Measurements from ENCODE around the gene AFF3.

Gene AFF3

GRCh38 chr2:99918389-99918788 lies 224.0 kb downstream of the AFF3 start:
- no peak for DNase-seq

GRCh38 chr2:99915108-99915675 lies 227.2 kb downstream of the AFF3 start:
- no peak for DNase-seq

GRCh38 chr2:99911736-99912135 lies 230.7 kb downstream of the AFF3 start:
- no peak for DNase-seq

DNA sequence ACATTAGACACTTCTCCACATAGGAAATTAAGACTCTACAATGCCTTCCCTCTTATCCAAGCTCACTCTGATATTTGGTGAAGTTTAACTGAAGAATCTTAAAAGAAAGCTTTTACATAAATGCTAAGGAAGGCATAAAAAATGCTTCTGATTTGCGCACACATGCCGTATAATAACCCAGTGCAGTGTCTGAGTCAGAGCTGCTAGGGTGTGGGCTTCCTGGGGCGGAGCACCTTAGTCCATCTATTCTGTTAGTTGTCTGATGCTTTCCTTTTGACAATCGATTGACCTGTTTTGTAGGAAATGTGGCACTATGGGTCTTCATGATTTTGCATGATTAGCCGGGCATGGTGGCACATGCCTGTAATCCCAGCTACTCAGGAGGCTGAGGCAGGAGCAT lies 231.5 kb downstream of the AFF3 start:
- no peak for DNase-seq

GRCh38 chr2:99905636-99906035 lies 236.8 kb downstream of the AFF3 start:
- DNase-seq = no peak

DNA sequence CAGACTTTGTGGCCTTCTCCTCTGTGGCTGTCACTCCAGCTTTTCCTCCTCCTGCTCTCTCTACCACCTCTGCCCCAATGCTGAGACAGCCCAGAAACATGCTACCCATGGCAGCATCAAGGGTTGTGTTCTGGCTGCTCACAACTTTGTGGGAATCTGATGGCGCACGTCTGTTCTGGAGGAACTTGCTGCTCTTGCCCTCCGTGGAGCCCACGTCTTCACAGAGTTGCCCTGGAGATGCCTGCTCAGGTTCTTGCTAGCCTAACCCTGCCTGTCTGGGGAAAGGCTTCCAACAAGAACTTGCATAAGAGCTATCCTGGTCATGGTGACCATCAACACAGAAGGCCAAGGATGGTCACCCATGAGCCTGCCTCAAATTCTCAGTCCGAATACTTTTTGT lies 237.4 kb downstream of the AFF3 start:
- DNase-seq = no peak

DNA sequence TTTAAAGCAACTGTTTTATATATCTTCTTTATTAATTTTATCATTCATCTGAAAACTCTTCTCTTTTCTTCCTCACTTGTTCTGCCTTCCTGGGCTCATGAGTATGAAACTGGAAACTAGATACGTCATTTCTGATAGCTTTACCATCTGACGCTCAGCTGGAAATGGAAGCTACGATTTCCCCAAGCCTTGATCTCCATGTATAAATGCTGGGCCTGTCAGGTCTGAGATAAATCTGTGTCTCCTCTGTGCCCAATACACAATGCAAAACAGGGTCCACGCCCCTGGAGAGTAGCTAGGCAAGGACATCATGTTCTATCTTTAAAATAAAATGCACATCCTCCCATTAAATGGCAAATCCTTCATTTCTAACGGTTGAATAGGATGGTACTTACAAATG lies 238.4 kb downstream of the AFF3 start:
- DNase-seq = no peak

GRCh38 chr2:99900556-99900955 lies 241.8 kb downstream of the AFF3 start:
- DNase-seq = no peak

DNA sequence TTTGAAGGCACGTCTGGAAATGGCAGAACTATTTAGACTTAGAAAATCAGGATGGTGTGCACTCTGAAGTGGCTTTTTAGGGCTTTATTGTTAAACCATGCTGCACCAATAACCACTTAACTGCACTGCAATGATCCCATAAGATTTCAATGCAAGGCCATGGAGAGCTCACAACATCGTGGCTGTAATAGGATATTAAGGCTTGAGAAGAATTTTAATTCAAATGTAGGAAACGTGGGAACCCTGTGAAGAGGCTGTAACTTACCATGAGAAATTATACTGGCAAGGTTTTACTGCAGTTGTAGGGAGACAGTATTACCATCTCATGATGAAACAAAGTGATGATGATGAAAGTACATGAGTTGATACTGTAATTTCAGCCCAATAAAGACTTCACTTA lies 242.5 kb downstream of the AFF3 start:
- no peak for DNase-seq

GRCh38 chr2:99899058-99899855 lies 243.1 kb downstream of the AFF3 start:
- no peak for DNase-seq

- DNase-seq = no peak
These were observed 243.9 kb downstream of the AFF3 start for GRCh38 chr2:99898336-99899048.

GRCh38 chr2:99891428-99891780 lies 251.0 kb downstream of the AFF3 start:
- DNase-seq = no peak

GRCh38 chr2:99890568-99891427 lies 251.6 kb downstream of the AFF3 start:
- no peak for DNase-seq

GRCh38 chr2:99888617-99889016 lies 253.8 kb downstream of the AFF3 start:
- no peak for DNase-seq

- no peak for DNase-seq
These were observed 256.0 kb downstream of the AFF3 start for GRCh38 chr2:99886418-99886817.

DNA sequence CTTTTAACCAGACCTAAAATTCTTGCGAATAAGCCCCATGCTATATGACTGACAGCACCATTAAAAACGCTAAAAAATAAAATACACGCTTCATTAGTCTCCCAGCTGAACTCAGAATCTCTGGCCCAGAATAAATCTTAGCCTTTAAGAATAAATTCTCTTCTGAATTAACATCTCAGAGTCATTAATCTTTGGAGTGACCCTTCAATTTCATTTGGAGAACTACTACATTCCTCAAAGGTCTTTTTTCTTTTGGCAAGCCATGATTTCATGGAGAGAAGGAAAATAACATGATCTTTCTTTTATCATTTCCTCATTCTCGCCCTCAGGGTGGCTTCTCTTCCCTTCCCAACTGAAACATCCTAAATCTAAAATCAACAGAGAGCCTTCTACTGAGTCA lies 259.0 kb downstream of the AFF3 start:
- no peak for DNase-seq

GRCh38 chr2:99881901-99882591 lies 260.3 kb downstream of the AFF3 start:
- DNase-seq = no peak

- no peak for DNase-seq
These were observed 261.5 kb downstream of the AFF3 start for GRCh38 chr2:99880964-99881294.

- DNase-seq = no peak
These were observed 262.0 kb downstream of the AFF3 start for GRCh38 chr2:99880148-99880963.

DNA sequence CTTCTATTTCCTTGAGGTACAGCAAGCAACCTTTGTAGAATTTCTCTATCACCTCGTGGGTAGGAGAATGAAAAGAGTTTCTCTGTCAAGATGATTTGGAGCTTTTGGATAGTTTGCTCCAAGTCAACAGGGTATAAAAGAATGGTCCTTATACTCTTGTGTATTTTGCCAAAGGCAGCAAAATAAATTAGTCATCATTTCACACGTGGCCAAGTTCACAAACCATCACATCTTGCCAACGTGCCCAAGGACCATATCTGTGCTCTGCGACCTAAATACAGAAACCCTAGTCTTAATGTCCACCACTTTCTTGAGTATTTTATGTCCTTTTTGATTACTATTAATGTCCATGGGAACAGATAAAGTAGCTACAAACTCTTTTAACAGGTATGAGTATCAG lies 262.9 kb downstream of the AFF3 start:
- no peak for DNase-seq

- DNase-seq = no peak
These were observed 263.6 kb downstream of the AFF3 start for GRCh38 chr2:99878581-99879350.
